NCI-H2196 (cell line): ENCODE measurements around the gene RCSD1.

Experiments used
- DNase-seq: peaks from one replicate; lab custom pipeline; 2025; ENCODE audit not compliant: unreplicated experiment; lab: John Stamatoyannopoulos, UW

RCSD1 gene

GRCh38 chr1:167665469-167665868 is 35.4 kb downstream of the RCSD1 start:
- no peak for DNase-seq

DNA sequence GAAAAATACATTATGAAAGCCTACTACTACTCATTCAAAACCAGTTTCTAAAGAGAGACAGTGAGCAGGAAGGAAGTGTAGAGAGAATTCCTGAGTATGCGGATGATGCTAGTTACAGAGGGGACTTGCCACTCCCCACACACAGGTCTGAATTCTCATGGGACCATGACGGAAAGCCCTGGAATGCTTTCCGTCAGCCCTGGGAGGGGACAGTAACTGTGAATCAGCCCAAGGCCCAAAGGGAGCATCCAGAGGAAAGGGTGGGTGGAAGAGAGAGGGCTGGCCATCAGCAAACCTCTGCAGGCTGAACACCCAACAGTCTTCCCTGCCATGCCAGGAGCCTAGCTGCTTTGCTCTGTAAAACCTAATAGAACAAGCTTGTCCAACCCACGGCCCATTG is 36.4 kb downstream of the RCSD1 start:
- DNase-seq, result no peak

DNA sequence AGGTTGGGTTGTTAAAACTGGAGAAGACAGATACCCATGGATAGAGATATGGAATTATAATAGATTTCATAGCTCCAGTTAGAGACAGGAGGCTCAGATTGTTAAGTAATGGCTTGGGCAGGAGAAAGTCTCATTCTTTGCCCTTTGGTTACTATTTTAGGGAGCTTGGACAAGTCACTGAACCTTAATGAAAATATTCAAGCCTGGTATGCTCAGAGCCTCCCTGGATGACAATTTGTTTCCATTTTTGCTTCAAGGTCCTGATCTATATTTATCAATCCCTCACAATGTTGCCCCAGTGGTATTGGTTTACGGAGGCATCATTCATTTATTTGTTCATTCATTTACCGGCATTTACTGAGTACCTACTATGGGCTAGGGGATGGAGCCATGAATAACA is 37.5 kb downstream of the RCSD1 start:
- no peak for DNase-seq

DNA sequence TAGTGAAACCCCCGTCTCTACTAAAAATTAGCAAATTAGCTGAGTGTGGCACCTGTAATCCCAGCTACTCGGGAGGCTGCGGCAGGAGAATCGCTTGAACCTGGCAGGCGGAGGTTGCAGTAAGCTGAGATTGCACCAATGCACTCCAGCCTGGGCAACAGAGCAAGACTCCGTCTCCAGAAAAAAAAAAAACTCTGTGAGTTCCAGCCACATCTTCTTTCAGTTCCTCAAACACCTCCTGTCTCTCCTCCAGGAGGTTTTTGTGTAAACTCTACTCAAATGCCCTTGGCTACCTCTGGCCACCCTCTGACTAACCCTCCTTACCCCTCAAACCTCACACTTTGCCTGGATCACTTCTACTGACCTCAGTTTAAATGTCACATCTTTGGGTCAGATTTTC is 38.1 kb downstream of the RCSD1 start:
- DNase-seq, result no peak

GRCh38 chr1:167669209-167670124 is 39.4 kb downstream of the RCSD1 start:
- no peak for DNase-seq

DNA sequence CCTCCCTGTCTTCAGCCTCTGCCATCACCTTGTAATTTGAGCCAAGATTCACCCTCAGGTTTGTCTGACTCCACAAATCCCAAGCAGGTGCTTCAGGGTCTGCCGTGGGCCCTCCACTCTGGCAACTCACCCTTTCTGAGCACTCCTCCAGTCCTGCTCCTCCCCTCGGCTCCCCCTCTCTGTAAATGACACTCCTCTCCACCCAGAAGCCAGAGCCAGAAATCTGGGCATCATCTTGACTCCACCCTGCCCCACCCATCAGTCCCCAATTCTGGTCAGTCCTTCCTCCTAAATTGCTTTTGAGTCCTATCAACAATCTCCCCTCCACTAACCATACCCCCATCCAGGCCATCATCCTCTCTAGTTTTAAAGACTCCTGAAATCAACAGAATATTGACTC is 40.5 kb downstream of the RCSD1 start:
- no peak for DNase-seq

GRCh38 chr1:167671727-167672511 is 41.9 kb downstream of the RCSD1 start:
- no peak for DNase-seq

- DNase-seq, result no peak
Measured at GRCh38 chr1:167672831-167673230, 42.8 kb downstream of the RCSD1 start.

- DNase-seq, result no peak
Measured at GRCh38 chr1:167673265-167673664, 43.2 kb downstream of the RCSD1 start.

DNA sequence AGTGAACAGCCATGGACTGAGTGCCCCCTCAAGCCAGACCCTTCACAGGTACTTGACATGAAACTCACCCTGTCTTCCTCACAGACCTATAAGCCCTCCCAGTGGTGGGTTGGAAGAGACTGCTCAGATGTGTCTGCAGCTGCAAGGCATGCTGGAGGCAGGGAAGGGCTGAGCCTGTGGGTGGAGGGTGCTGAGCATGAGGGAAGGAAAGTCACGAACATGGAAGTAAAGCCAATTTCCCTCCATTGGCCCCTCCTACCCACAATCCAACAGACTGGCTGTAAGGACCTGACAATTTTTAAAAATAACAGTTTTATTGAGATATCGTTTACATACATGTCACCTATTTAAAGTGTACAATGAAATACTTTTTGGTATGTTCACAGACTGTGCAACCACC is 44.1 kb downstream of the RCSD1 start:
- DNase-seq, result no peak

DNA sequence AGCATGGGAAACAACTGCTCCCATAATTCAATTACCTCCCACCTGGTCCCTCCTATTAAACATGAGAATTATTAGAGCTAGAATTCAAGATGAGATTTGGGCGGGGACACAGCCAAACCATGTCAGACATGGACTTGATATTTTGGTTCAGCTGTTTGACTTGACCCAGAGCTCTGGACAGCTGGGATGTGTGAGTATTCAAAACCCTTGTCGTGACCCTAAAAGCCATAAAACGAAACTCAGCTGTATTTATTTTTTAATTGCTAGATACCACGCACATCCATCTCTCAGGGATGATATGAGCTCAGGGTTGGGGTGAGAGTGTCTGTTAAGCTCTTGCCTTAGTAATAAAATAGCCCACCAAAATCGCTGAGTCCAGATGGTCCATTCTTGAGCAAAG is 45.4 kb downstream of the RCSD1 start:
- DNase-seq, result no peak

DNA sequence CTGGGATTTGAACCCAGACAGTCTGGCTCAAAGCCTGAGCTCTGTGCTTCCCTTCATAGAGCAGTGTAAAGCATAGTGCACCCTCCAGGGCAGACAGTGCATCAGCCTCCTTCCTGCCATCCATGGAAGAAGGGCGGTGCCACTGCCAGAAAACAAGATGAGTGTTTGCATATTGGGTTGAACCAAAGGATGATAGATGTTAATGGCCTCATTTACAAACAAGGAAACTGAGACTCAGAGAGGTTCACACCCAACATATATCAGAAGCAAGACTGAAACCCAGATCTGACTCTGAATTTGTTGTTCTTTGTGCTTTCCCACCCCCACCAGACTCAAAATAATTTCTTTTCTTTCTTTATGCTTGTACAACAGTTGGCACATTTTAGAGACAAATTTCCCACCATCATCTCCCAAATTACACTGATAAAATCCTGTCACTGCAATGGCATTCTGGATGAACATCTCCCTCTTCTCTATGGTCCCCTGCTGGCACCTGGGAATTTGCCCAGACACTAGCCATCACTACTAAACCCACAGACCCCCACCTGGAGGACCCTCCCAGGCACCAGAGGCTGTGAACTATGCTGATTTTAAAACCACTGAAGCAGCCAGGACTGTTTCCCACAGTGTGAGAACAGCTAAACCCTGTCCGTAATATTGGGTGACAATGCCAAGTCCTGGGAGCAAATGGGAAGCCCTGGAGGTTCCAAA is 46.3 kb downstream of the RCSD1 start:
- no peak for DNase-seq

DNA sequence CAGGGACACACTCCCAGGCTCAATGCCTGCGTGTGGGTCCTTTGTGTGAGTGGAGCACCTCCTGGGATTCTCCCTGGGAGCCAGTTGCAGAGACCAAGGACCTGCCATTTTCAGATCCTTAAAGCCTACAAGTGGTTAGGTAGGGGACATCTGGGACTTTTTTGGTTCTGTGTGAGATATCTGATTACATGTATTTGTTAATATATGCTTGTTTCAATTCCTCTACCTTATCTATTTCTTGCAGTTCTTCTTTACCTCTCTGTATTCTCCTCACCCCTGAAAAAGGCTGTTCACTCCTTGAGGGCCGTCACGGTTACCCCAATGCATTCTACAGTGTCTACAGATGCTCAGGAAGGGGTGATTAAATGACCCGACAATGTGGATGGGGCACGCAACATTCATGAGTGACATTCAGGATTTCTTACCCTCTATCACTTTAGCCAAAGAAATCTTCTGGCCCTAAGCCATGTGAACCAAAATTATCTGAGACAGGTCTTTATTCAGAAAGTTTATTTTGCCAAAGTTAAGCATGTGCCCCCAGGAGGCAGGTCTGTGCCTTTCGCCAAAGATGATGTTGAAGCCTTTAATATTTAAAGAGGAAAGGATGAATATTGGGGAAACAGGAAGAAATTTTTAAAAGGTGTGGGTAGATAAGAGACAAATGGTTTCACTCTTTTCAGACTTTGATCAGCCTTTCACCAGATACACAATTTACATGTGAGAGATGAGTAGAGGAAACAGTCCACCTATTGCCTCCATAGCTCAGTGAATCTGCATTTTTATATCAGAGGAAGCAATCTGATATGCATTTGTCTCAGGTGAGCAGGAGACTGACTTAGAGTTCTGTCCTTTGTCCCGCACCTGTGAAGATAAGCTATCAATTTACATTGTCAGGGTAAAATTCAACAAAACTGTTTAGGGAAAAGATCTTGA is 47.1 kb downstream of the RCSD1 start:
- no peak for DNase-seq

- DNase-seq, result no peak
Measured at GRCh38 chr1:167678422-167678821, 48.4 kb downstream of the RCSD1 start.

DNA sequence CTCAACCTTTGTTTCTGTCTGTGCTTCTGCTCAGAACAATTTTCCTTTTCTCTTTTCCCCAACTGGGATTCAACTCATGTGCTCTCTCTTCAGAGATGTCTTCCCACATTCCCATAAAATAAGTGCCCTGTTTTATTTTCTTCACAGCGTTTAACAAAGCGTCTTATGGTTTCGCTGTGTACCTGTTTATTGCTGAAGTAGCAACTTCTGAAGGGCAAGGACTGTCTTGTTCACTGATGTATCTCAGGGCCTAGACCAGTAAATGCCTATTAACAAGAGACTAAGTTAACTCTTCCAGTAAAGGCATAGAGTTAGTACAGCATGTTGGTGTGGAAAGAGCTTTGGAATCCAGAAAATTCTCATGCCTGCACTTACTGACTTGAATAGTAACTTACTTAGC is 48.8 kb downstream of the RCSD1 start:
- no peak for DNase-seq

DNA sequence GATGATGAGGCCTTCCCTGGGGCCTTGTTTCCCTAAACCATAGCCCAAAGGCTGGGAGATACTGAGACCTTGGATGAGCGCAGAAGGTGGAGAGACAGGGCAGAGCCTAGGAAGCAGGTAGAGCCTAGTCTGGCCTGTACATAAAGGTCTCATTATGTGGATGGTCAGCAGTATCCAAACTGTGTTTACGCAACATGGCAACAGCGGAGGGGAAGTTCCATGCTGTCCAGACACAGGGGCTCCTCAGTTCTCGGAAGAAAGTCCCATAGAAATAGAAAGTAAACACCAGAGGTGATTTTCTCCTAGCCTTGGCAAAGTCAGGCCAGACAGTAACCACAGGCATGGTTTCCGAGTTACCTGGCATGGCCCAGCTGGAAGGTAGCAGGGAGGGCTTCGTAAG is 49.7 kb downstream of the RCSD1 start:
- no peak for DNase-seq

GRCh38 chr1:167681024-167681423 is 51.0 kb downstream of the RCSD1 start:
- no peak for DNase-seq

GRCh38 chr1:167681451-167682098 is 51.5 kb downstream of the RCSD1 start:
- DNase-seq, result no peak

GRCh38 chr1:167683226-167683625 is 53.2 kb downstream of the RCSD1 start:
- no peak for DNase-seq
